LoVo (cell line): ENCODE data around the gene YEATS4.
"Not testable (repeated sequence)": the region's sequence is repeated elsewhere in the genome, so short reads cannot be mapped to it uniquely, and the experiment has no call there.

Source experiments
- DNase-seq: peaks from one replicate; pipeline ENCODE4 v3.0.0-alpha.2; 2016; ENCODE audit warnings: low spot score

The YEATS4 gene

DNA sequence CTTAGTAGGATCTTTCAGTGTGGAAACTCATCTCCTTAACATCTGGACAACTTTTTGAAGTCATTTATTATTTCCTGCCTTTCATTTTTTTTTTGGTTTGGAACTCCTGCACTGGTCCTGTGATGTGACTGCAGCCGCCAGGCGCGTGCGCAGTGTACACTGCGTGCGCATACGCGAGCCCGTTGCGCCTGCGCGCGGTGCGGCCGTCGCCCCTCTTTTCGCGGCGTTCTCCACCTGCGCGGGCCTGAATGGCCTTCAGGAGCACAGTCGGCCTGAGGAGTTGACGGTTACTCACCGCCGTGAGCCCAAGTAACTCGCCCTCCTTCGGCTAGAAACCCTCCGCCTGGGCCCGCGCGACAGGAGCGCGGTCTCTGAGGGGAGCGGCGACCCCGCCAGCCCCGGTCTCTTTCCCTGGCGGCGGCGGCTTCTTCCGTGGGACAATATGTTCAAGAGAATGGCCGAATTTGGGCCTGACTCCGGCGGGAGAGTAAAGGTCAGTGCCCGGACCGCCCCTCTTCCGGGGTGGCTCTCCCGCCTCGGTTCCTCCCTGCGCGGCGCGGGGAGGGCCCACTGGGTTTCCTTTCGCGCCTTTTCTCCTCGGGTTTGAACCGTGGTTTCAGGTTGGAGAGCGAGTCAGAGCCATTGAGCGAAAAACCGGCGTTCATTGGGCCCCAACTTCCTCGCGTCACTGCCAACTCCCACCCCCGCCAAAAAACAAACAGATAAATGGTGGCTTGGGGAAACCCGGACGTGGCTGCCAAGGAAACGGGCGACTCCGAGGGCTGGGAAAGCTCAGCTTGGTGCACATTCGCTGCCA is at the start of gene YEATS4:
YEATS4 (plus strand) TSS at position 213 of the 817 bp plus-strand sequence; CDS start at position 443, 230 bp downstream.
- peak; percentile 98 for DNase-seq

DNA sequence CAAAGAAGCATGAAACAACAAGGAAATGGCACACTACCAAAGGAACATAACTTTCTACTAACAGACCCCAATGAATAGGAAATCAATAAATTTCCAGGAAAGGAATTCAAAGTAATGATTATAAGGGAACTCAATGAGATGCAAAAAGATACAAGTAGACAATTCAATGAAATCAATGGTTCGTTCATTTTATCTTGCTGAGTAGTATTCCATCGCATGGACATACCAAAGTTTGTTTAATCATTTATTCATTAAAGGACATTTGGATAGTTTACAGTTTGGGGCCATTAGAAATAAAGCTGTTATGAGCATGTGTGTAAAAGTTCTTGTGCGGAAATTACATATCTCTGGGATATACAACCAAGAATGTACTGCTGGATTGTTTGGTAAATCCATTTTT is 46.3 kb upstream of the YEATS4 start:
- DNase-seq, result no peak

DNA sequence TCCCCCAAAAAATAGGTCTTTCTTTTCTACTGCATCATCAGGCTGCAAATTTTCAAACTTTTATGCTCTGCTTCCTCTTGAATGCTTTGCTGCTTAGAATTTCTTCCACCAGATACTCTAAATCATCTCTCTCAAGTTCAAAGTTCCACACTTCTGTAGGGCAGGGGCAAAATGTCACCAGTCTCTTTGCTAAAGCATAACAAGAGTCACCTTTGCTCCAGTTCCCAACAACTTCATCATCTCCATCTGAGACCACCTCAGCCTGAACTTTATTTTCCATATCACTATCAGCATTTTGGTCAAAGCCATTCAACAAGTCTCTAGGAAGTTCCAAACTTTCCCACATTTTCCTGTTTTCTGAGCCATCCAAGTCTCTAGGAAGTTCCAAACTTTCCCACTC is 42.8 kb upstream of the YEATS4 start:
- DNase-seq, result not testable (repeated sequence)

DNA sequence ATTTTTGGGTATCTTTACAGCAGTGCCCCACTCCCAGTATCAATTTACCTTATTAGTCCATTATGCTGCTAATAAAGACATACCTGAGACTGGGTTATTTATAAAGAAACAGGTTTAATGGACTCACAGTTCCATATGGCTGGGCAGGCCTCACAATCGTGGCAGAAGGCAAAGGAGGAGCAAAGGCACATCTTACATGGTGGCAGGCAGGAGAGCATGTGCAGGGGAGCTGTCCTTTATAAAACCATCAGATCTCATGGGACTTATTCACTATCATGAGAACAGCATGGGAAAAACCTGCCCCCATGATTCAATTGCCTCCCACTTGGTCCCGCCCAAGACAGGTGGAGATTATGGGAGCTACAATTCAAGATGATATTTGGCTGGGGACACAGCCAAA is 42.3 kb upstream of the YEATS4 start:
- DNase-seq, result not testable (repeated sequence)

DNA sequence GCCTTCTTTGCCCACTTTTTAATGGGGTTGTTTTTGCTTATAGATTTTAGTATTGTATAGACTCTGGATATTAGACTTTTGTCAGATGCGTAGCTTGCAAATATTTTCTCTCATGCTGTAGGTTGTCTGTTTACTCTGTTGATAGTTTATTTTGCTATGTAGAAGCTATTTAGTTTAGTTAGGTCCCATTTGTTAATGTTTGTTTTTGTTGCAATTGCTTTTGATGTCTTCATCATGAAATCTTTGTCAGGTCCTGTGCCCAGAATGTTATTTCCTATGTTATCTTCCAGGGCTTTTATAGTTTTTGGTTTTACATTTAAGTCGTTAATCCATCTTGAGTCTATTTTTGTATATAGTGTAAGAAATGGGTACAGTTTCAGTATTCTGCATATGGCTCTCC is 41.3 kb upstream of the YEATS4 start:
- no peak for DNase-seq

DNA sequence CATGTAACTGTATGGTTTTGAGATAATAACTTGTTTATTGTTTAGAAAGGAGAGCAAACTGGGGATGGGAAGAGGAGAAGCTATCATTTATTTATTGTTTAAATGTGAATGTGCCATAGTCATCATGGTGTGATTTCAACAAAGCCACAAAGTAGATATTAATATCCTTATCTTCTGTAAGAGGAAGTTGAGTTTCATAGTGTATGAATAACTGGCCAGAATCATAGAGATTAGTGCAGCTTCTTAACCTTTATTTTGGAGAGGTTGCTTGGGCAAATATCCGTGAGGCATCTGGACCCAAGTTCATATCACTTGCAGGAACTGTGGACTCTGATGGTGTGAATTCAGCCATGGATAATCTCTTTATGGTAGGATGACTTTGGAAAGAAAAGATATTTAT is 38.2 kb upstream of the YEATS4 start:
- DNase-seq, result no peak

DNA sequence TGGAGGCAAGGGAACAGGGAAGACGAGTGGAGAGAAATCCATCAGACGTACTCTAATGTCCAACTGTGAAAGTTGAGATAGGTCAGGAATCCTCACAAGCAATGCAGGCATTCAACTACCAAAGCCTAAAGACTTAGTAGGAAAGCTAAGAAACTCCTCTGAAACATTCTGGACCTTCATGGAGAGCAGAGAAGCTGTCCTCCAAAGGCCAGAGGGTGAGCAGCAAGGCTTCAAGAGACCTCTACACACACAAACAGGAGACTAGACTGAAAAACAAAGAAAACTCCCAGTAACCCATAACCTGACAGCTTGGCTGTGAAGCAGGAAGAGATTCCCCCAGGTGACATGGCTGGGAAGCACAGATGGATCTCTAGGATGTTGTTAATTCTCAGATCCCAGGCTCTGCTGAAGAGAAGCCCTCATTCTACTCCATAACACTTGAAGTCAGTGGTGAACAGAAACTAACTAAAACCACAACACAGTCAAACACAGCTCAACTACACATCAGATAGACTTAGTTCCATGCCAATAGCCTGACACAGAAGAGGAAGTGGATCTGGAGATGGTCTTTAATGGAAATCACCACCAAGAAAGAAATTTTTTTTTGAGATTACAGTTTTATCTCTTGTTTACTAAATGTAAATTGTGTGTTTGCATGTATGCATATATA is 34.6 kb upstream of the YEATS4 start:
- DNase-seq, result no peak

DNA sequence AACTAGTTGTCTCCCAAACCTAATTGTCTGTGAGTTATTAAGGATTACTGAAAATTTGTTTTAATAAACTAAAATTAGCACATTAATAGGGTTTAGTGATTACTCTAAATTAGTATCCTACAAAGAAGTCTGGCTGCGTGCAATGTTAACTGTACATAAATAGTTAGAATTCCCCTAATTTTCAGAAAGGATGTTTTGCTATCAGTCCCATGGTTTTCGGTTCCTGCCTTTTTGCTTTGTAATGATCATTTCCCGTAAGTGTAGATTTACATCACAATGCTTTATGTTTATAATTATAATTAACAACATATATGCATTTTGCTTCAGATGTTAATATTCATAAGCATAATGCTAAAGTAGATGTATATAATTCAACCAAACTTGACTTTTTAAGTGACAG is 31.1 kb upstream of the YEATS4 start:
- DNase-seq, result no peak

DNA sequence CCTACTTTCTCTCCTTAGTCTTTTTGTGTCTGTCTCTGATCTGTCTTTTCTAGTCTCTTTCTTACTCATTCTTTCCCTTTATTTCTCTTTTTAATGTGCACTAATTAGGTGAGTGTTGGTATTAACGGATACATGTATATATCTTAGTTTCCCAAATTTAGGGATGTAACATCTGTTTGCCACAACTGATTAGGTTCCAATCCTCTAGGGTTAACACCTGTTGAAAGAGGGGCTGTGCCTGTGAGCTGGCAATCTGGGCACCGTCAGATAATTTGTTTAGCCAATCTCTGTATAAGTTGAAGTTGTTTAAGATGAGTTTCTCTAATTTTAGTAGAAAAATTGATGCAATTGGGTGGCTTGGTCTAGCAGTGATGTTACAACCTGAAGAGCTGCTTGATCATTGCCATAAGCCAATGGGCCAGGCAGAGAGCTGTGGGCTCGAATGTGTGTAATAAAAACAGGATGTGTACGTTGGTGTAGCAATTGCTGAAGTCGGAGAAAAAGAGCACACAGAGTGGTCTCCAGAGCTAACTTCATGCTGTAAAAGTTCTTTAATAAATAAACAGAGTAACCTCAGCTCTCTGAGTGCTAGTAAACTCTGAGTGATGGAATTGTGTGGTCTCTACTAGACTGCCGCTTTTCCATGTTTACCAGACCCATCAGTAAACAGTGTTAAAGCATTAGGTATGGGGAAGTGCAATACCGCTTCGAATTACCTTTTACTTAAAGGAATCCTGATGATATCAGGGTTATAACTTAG is 29.7 kb upstream of the YEATS4 start:
- no peak for DNase-seq

DNA sequence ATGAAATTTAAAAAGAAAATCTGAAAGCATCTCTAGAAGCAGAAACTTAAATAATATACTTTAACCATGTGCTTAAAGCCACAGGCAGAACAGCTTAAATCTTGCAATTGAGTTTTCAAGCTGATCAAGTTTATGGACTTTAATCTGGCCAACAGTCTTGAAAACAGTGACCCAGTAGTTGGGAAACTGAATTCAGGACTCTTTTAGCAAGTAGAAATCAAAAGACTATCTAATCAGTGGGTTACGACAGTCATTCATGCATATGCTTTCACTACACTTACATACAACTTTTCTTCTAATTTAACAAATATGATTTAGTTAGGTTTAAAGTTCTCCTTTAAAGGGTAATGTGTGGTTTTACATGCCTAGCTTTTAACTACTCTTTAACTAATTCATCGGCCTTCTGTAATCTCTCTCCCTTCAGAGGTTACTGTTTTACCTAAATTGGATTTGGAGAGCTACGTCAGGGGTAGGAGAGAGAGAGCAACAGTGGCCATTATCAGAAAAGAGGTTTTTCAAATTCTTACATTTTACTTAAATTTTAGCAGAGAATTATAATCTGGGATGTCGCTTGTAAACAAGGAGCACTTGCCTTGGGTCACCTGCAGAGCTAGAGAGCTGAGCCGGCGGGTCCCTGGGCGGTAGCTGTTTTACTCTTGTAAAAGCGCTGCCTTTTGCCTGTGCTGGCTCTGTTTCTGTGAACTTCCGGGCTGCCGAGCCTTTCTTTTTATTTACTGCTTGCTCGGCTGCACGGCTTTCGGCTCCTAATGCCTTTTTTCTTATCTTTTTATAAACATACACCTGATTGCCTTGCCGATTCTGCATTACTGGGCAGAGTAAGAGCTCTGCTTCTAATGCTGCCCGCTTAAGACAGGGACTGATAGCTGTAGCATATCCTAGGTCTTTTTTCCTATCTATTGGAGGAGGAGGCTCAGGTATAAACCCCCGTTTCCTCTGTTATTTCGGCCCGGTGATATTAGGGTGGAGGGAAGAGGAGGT is 28.8 kb upstream of the YEATS4 start:
- DNase-seq, result peak; percentile 72

DNA sequence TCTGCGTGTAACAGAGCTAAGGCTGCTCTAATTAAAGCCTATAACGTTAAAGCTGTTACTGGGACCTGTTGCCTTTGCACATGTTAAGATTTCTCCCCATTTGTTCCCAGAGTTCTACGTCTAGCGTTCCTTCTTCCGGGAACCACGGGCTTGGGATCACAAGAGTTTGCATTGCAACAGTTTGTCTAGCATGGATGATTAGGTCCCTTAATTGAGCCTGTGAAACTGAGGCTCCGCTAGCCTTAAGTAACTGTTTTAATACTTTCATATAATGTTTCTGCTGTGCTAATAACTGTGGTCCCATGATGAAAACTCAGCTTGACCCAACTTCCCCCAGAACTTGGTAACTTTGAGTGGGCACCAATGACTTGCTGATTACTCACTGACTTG is 28.0 kb upstream of the YEATS4 start:
- DNase-seq, result peak; percentile 50

DNA sequence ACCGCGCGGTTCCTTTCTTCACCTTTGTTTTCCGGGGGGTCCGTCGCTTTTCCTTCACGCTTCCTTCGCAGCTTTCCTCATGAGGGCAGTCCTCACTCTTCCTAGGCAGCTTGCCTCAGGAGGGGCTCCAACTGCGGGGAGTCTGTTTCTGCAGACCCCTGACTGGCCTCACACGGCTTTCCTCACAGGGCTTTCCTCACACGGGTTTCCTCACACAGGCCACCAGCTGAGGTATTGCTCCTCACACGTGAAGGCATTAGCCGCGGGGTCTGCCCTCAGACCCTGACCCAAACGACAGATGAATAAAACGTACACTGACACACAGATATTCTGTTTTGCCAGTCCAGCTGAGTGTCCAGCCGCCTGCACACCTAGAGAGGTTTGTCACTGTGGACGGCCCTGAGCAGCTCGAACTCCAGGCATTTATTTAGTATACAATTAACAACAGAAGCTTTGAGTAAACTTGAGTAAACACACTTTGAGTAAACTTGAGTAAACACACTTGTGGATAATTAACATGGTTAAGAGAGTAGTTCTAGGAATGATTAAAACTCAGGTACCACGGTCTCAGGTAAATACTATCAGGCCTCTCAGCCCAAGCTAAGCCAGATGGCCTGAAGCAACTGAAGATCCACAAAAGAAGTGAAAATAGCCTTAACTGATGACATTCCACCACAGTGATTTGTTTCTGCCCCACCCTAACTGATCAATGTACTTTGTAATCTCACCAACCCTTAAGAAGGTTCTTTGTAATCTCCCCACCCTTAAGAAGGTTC is 27.4 kb upstream of the YEATS4 start:
- peak; percentile 41 for DNase-seq

DNA sequence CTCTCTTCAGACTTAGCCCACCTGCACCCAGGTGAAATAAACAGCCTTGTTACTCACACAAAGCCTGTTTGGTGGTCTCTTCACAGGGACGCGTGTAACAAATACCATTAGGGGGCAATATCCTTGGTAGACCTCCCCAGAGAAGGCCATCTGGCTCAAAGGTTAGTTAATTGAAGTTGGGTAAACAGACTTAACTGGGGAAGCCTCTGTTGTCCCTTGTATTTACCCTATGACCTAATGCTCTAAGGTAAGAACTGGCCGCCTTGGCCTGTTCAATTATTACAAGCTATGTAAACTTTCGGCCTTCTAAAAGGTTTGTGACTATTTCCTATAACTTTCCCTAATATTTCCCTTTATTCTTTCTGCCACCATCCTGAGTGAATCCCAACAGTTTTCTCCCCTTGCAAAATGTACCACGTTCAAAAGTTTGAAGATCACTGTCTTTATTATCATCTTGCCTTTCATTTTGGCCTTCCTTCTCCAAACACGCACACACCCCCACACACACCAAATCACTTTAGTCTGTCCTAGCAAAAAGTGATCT is 26.7 kb upstream of the YEATS4 start:
- DNase-seq, result peak; percentile 42

DNA sequence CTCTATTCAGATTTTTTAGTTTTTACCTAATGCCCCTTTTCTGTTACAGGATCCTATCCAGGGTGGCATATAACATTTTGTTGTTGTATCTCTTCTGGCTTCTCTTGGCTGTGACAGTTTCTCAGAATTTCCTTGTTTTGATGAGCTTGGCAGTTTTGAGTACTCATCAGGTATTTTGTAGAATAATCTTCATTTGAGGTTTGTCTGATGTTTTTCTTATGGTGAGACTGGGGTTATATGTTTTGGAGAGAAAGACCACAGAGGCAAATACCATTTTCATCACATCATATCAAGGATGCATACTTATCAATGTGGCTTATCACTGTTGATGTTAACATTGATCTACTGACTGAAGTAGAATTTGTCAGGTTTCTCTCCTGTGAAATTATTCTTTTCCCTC is 25.4 kb upstream of the YEATS4 start:
- DNase-seq, result no peak

DNA sequence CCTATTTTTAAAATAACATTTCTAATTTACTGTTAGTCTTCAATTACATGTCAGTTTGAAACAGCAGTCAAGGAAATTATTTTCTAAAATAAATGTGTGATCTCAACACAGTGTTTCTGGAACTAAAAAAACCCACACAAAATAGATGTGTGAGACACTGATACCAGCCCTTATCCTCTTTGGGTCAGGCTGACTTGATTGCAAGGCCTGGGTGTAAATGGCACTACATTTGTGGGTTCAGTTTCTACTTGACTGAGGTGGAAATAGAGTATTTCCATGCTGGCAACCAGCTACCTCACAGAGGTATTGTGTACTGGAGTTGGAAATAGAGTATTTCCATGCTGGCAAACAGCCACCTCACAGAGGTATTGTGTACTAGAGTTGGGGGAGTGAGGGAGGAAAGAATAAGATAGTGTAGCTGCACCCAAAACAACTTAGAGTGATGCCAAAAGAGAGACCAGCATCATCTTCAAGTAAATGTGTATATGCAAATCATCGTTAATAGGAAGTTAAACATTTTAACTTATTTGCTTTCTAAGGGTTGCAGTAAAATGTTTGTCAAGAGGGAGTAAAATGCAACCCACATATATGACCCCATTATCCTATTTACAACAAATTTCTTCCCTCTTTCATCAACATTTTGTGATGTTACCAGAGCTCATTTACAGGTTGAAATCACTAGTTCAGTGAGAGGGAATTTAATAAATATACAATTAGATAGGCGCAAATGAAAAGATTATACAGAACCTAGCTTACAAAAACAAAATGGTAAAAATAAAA is 22.0 kb upstream of the YEATS4 start:
- DNase-seq, result no peak

DNA sequence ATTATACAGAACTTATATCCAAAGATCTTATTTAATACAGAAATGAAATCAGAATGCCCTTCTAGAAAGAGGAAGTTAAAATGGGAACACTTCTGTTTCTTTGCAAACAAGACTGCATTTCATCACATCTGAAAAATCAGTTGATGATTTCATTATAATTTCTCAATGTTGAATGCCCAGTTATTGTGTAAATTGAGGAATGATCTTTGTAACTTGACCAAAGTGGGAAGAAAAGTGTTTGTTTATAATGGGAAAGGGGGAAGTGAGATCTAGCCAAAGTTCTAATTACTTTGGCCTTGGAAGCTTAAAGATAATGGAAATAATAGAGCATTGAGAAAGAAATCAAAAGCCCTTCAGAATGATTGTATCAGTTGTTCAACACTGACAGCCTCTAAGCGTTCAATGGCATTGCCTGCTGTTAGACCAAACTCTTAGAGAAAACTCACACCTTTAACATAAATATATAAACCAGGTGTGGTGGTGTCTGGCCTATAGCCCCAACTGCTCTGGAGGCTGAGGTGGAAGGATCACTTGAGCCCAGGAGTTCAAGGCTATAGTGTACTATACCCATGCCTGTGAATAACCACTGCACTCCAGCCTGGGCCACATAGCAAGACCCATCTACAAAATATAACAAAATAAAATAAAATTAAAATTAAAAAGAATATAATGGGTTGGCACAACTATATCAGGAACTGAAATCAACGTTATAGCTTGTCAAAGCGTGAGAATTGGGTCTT is 21.3 kb upstream of the YEATS4 start:
- DNase-seq, result no peak

DNA sequence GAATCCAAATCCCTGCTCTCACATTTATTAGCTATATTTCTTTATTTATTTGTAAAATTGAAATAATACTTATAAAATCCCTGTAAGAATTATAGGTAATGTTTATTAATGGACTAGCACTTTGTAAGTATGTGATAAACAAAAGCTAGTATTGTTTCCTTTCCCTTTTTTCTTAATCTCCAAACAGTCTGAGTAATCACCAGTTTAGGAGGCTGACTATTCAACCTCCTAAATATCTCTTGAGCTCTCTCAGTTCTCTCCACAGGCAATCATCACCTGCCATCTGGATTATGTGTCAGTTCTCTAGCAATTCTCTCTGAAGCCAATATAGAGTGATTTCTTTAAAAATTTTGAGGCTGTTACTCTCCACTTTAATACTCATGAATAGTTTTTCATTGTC is 20.6 kb upstream of the YEATS4 start:
- no peak for DNase-seq

DNA sequence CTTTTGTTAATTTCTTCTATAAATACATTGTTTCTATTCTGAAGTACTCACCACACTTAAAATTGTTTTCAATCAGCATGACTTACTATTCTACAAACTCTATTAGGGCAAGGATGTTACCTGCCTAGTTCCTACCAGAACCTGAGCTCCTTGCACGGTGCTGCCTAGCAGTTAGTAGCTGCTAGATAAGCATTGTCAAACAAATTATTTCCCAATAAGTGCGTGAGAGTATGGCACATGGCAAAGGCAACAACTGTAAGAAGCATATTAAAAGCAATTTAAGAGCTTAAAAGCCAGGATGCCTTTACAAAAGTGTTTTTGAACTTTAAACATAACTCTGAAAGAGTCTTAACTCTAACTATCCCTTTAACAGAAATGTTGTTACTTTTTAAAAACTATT is 19.5 kb upstream of the YEATS4 start:
- no peak for DNase-seq

DNA sequence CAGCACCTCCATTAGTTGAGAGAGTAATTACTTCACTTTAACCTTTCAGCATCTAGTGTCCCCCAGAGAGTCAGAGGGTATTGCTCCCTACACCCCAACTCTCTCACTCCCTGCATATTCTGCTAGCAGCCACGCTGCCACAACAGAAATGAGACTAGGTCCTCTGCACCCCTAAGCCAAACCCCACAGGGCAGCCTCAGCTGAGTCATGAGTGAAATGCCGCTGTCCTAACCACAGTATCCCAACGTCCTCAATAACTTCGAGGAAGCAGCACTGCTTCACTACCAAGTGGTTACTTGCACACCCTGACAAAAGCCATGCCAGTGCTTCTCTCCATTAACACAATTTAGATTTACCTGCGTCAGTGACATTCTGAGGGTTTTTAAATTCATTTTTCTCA is 18.2 kb upstream of the YEATS4 start:
- DNase-seq, result no peak
